Peyer's patch (tissue), 4 donors: ENCODE results near the gene GAS7.

Experiments
- CTCF ChIP-seq, 6 experiments: fragments of 450-650 bp in 4 of 6; fragments of 200-600 bp in 2 of 6; sonication (generic) in 1 of 6; IDR thresholded peaks; one replicate each; pipeline ENCODE4 v1.5.1; 2017 to 2019; ENCODE audit warnings: antibody characterized with exemption in 6 of 6, mild to moderate bottlenecking in 3 of 6, moderate library complexity in 1 of 6
- POLR2A ChIP-seq, 2 donors: fragments of 450-650 bp; IDR thresholded peaks; one replicate each; pipeline ENCODE4 v1.5.1; 2017; ENCODE audit warnings: antibody characterized with exemption in 2 of 2, mild to moderate bottlenecking in 2 of 2, moderate library complexity in 2 of 2

- TF ChIP-seq POLR2A (IDR thresholded peaks at IDR 0.05), result no peak
- TF ChIP-seq CTCF (IDR thresholded peaks at IDR 0.05), result no peak
Observed at GRCh38 chr17:10081571-10082169, 116.7 kb downstream of the GAS7 start.
